Vagina (tissue), 2 donors: ENCODE data around the gene PIAS4.

Experiments
- POLR2AphosphoS5 ChIP-seq, 2 donors: sonication (generic); formaldehyde crosslinking; IDR thresholded peaks; one replicate each; pipeline ENCODE4 v1.9.0; 2017; ENCODE audit warnings: antibody characterized with exemption in 2 of 2, mild to moderate bottlenecking in 2 of 2, low read depth in 1 of 2; ENCODE audit not compliant: insufficient read depth in 1 of 2
- TF ChIP-seq, protein P1 (sequence below), 3 experiments: fragments of 450-650 bp in 2 of 3; fragments of 200-600 bp in 1 of 3; sonication (generic) in 1 of 3; IDR thresholded peaks; one replicate each; pipeline ENCODE4 v1.5.1; 2017 to 2019; ENCODE audit warnings: antibody characterized with exemption in 3 of 3, mild to moderate bottlenecking in 2 of 3, moderate library complexity in 2 of 3

DNA sequence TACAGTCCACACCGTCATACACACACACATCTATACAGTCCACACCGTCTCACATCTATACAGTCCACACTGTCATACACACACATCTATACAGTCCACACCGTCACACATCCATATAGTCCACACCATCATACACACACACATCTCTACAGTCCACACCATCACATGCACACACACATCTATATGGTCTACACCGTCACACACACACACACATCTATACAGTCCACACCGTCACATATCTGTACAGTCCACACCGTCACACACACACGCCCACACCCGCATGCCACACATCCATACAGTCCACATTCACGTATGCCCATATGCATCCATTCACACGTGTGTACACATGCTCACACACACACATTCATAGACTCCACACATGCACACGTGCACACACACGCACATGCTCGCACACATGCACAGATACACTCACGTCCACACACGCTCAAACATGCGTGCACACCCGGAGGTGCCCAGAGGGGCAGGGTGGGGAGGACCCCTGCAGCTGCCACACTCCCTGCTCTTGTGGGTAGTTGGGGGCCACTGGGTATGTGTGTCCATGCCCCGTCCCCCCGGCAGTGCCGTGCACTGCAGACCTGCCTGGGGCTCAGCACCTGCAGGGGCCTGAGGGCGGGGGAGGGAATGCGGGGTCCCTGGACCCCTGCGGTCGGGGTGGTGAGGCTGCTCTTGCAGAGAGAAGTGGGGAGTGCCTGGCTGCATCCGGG is 29.2 kb downstream of the PIAS4 start:
- TF ChIP-seq, protein P1, sequence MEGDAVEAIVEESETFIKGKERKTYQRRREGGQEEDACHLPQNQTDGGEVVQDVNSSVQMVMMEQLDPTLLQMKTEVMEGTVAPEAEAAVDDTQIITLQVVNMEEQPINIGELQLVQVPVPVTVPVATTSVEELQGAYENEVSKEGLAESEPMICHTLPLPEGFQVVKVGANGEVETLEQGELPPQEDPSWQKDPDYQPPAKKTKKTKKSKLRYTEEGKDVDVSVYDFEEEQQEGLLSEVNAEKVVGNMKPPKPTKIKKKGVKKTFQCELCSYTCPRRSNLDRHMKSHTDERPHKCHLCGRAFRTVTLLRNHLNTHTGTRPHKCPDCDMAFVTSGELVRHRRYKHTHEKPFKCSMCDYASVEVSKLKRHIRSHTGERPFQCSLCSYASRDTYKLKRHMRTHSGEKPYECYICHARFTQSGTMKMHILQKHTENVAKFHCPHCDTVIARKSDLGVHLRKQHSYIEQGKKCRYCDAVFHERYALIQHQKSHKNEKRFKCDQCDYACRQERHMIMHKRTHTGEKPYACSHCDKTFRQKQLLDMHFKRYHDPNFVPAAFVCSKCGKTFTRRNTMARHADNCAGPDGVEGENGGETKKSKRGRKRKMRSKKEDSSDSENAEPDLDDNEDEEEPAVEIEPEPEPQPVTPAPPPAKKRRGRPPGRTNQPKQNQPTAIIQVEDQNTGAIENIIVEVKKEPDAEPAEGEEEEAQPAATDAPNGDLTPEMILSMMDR (IDR thresholded peaks at IDR 0.05): no peak
- no peak for TF ChIP-seq POLR2AphosphoS5 (IDR thresholded peaks at IDR 0.05; ENCODE audit: insufficient read depth in 1 of 2, low read depth in 1 of 2)
